Pancreas (tissue), 10 donors: ENCODE results near the gene ARSB. TPM values are rescaled to one million over a fixed set of nuclear protein-coding genes. Genes with fewer than 3 reads are reported as not detected.

ENCODE experiments used
- ATAC-seq, 4 donors: fragments of 200-7000 bp; cut with Tn5 transposase; one replicate each; pipeline versions ENCODE4 v1.8.0 to v1.9.1; 2020; ENCODE audit warnings: mild to moderate bottlenecking in 4 of 4, moderate library complexity in 4 of 4
- DNase-seq, 6 donors: peaks; one replicate each; pipeline ENCODE4 v3.0.0-alpha.2; 2020
- FAIRE-seq: peaks from 2 replicates; lab custom pipeline; 2012; peaks lifted over from hg19 to GRCh38; lab: Jason Lieb, UNC
- H3K27ac ChIP-seq, 4 donors: fragments of 200-600 bp; sonication (generic); 1 replicate in 3 of 4; 2 replicates in 1 of 4; pipeline versions ENCODE4 v1.5.0 to v1.8.0; 2020
- H3K27me3 ChIP-seq, 4 donors: fragments of 200-600 bp; one replicate each; pipeline ENCODE4 v1.8.0; 2021
- H3K36me3 ChIP-seq, 3 donors: fragments of 200-600 bp; sonication (generic) in 1 of 3; one replicate each; pipeline versions ENCODE4 v1.5.0 to v1.8.0; 2020 to 2021
- H3K4me1 ChIP-seq, 3 donors: fragments of 200-600 bp; one replicate each; pipeline ENCODE4 v1.8.0; 2021
- H3K4me3 ChIP-seq, 4 donors: fragments of 200-600 bp; sonication (generic) in 2 of 4; one replicate each; pipeline versions ENCODE4 v1.5.0 to v1.8.0; 2020 to 2021
- H3K9me3 ChIP-seq, 4 donors: fragments of 200-600 bp; one replicate each; pipeline ENCODE4 v1.8.0; 2021
- CTCF ChIP-seq, 4 donors: fragments of 200-600 bp; sonication (generic) in 3 of 4; IDR thresholded peaks; one replicate each; pipeline versions ENCODE4 v1.5.0 to v1.8.0; 2021; ENCODE audit warnings: antibody characterized with exemption in 4 of 4
- WGBS, 2 donors: extraction: QIAGEN DNeasy Blood & Tissue Kit; methylation state at CpG; one replicate each; pipeline ENCODE4 v1.1.7; 2013; 5-methylcytosine and 5-hydroxymethylcytosine counted together
- intact Hi-C, 3 donors: fragments of 100-400 bp; cut with DNase I; formaldehyde crosslinking; loops; one replicate each; pipeline versions ENCODE4 v1.11.1 to v1.14.2; 2022
- polyA plus RNA-seq, 2 donors: library from polyadenylated mRNA; stranded (reverse); fragments of 200-250 nt; gene quantifications; one replicate each; pipeline ENCODE4 v1.2.3, GENCODE V29; 2013
- total RNA-seq, 6 donors: library from RNA; stranded (reverse); fragmentation: NEBNext Ultra II Directional in 4 of 6; extraction: Animal tissue kit (Norgen Biotek cat#: 25700) in 4 of 6; gene quantifications; one replicate each; pipeline versions ENCODE4 v1.2.1 to v1.2.4, GENCODE V29; 2021 to 2023
- donor health status: healthy with polysubstance abuse.
- donor health status: DM: no; HTN: no; CAD: no; lungs with moderate emphysema.
- donor health status: DM: no; HTN: no; CAD: no.
- donor health status: control.
- donor health status: control.
- donor health status: Bipolar disorder and iron deficiency.
- donor health status: DM: yes; HTN: yes; CAD: no.
- donor health status: DM: no; HTN: no; CAD: no.
- donor health status: DM: no; HTN: no; CAD: no.
- donor health status: DM: yes; HTN: yes; CAD: no.

The ARSB gene
- total and polyA plus RNA-seq, 8 donors: 1.6 to 11.5 (median 5.8) TPM

DNA sequence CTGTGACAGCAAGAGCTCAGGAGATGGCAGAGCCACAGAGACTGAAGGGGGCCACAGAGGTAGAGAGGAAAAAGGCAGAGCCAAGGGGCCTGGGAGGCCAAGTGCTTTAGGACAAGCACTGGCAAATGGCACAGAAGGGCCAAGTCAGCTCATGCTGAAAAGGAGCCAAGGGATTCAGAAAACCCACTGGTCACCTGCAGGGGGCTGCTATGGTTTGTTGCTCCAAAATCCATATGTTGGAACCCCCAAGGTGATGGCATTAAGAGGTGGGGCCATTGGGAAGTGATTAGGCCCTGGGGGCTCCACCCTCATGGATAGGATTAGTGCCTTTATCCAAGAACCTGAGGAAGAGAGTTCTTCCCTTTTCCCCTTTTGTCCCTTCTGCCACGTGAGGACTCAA is 165.4 kb downstream of the ARSB start:
- no peak for FAIRE-seq
- 74 to 79% methylated on average over 1 of the region's 1 CpG for WGBS, 2 donors
- Histone ChIP-seq H3K9me3 (no peaks in the 10 kb centered on the region), H3K4me3 (no peak overlapping the region), H3K4me1 (no peaks in the 10 kb centered on the region), H3K36me3 (no peaks in the 10 kb centered on the region), H3K27me3 (no peaks in the 10 kb centered on the region), H3K27ac (no peak overlapping the region)
- no peak for ATAC-seq
- no peak for TF ChIP-seq CTCF (IDR thresholded peaks at IDR 0.05)
- no peak for DNase-seq
- intact Hi-C loops: no loop called here

- Histone ChIP-seq H3K27me3 (no peaks in the 10 kb centered on the region), H3K9me3 (no peaks in the 10 kb centered on the region), H3K4me3 (no peak overlapping the region), H3K36me3 (no peaks in the 10 kb centered on the region), H3K27ac (no peak overlapping the region), H3K4me1 (no peaks in the 10 kb centered on the region)
- intact Hi-C loops: no loop called here
- 83 to 89% methylated on average over 3 of the region's 3 CpGs for WGBS, 2 donors
- TF ChIP-seq CTCF (IDR thresholded peaks at IDR 0.05): no peak
- FAIRE-seq (no peak), ATAC-seq (no peak), DNase-seq (no peak)
These were observed 165.9 kb downstream of the ARSB start for GRCh38 chr5:78819166-78819565.

DNA sequence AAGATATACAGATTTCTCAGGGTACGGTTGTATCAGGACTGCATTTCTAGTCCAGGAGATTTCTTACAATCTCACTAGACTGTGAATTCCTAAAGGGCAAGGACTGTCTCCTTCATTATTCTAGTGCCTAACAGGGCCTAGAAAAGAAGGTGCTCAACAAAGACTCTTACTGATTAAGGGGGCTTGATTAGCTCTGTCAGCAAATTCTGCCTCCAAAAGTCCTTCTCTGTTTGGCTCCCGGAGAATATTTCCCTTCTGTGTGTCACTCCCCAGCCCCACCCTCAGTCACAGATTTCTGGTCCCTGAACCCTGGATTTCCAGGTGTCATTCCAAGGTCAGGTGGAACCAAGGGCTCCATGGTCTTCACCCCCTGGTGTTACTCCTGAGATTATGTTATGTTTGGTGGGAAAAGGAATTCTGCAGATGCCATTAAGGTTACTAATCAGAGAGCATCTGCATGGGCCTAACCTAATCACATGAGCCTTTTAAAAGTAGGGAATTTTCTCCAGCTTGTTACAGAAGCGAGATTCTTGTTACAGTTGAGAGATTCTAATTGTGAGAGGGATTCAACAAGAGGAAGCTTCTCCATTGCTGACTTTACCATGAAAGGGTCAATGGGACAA is 168.9 kb downstream of the ARSB start:
- H3K9me3 ChIP-seq: no peaks in the 10 kb centered on the region
- H3K36me3 ChIP-seq: no peaks in the 10 kb centered on the region
- no peaks in the 10 kb centered on the region for H3K27me3 ChIP-seq
- FAIRE-seq: no peak
- ATAC-seq: no peak
- no peak for DNase-seq
- 98 to 100% methylated on average over 3 of the region's 3 CpGs for WGBS, 2 donors
- H3K27ac ChIP-seq: no peak overlapping the region
- no peak overlapping the region for H3K4me3 ChIP-seq
- no peak for TF ChIP-seq CTCF (IDR thresholded peaks at IDR 0.05)
- H3K4me1 ChIP-seq: no peaks in the 10 kb centered on the region
- intact Hi-C loops: no loop called here

GRCh38 chr5:78813906-78814530 is 171.1 kb downstream of the ARSB start:
- no peak overlapping the region for H3K4me3 ChIP-seq
- DNase-seq (no peak), FAIRE-seq (no peak)

More at GRCh38 chr5:78813906-78814530, 171.1 kb downstream of the ARSB start:
- no peak overlapping the region for H3K27ac ChIP-seq
- H3K36me3 ChIP-seq: no peaks in the 10 kb centered on the region
- WGBS, 2 donors: 94 to 98% methylated on average over 2 of the region's 2 CpGs
- no peaks in the 10 kb centered on the region for H3K4me1 ChIP-seq
- no peak for ATAC-seq
- intact Hi-C loops: no loop called here
- no peak for TF ChIP-seq CTCF (IDR thresholded peaks at IDR 0.05)
- no peaks in the 10 kb centered on the region for H3K27me3 ChIP-seq
- H3K9me3 ChIP-seq: no peaks in the 10 kb centered on the region
